ENCODE results near the gene HLA-G.
A peak's percentile ranks its signal among the peaks of the same experiment; 100 is the strongest.
"Not testable (repeated sequence)": the region's sequence is repeated elsewhere in the genome, so short reads cannot be mapped to it uniquely, and the experiment has no call there.

Gene HLA-G

GRCh38 chr6:29827579-29828470 lies at the start of gene HLA-G:
Gene HLA-G (plus strand): TSS chr6:29827825. CDS start chr6:29827845, 20 bp downstream.
- no peaks in the 10 kb centered on the region for H3K36me3 ChIP-seq (ENCODE audit: insufficient read depth, low read length)
- no peak within 1 kb of the TSS for H3K9ac ChIP-seq (ENCODE audit: low read length)
- no peak for TF ChIP-seq EZH2 (IDR thresholded peaks at IDR 0.05; ENCODE audit: borderline replicate concordance, low read length)
- TF ChIP-seq CTCF (IDR thresholded peaks at IDR 0.05; ENCODE audit: low read length) = no peak
- no peaks in the 10 kb centered on the region for H4K20me1 ChIP-seq (ENCODE audit: insufficient read depth, low read length)
- no peaks in the 10 kb centered on the region for H3K4me1 ChIP-seq (ENCODE audit: insufficient read depth, low read length, severe bottlenecking)
- no peaks in the 10 kb centered on the region for H3K9me2 ChIP-seq (ENCODE audit: low read depth, low read length)
- H3K27me3 ChIP-seq (ENCODE audit: insufficient read depth, low read length) = no peaks in the 10 kb centered on the region
- H3F3A ChIP-seq (ENCODE audit: insufficient read depth, low read length) = no peaks in the 10 kb centered on the region
- no peaks in the 10 kb centered on the region for H3K79me2 ChIP-seq (ENCODE audit: insufficient read depth, low read length)
- no peak within 1 kb of the TSS for H2AFZ ChIP-seq (ENCODE audit: low read length)
- H3K4me3 ChIP-seq (ENCODE audit: low read depth, low read length, poor library complexity, severe bottlenecking) = peak within 1 kb of the TSS; percentile 25
- H3K9me3 ChIP-seq (ENCODE audit: low read length) = no peaks in the 10 kb centered on the region
- H3K4me2 ChIP-seq (ENCODE audit: low read length) = no peak within 1 kb of the TSS
- H3K27ac ChIP-seq (ENCODE audit: low read depth, low read length, poor library complexity, severe bottlenecking) = no peak within 1 kb of the TSS

- not testable (repeated sequence) for H3K4me2 ChIP-seq (ENCODE audit: low read length); H4K20me1 ChIP-seq (ENCODE audit: insufficient read depth, low read length); H3K9me2 ChIP-seq (ENCODE audit: low read depth, low read length); H3K9me3 ChIP-seq (ENCODE audit: low read length); H3K27ac ChIP-seq (ENCODE audit: low read depth, low read length, poor library complexity, severe bottlenecking); H3K36me3 ChIP-seq (ENCODE audit: insufficient read depth, low read length); H3K27me3 ChIP-seq (ENCODE audit: insufficient read depth, low read length); H3F3A ChIP-seq (ENCODE audit: insufficient read depth, low read length); H2AFZ ChIP-seq (ENCODE audit: low read length); H3K9ac ChIP-seq (ENCODE audit: low read length); H3K4me1 ChIP-seq (ENCODE audit: insufficient read depth, low read length, severe bottlenecking); H3K79me2 ChIP-seq (ENCODE audit: insufficient read depth, low read length); H3K4me3 ChIP-seq (ENCODE audit: low read depth, low read length, poor library complexity, severe bottlenecking)
These were observed 47.5 kb upstream of the HLA-G start for GRCh38 chr6:29780019-29780698.

- H3K9me3 ChIP-seq (ENCODE audit: low read length) = no peaks in the 10 kb centered on the region
- H3K9me2 ChIP-seq (ENCODE audit: low read depth, low read length) = no peaks in the 10 kb centered on the region
- TF ChIP-seq CTCF (IDR thresholded peaks at IDR 0.05; ENCODE audit: low read length) (no peak), EZH2 (IDR thresholded peaks at IDR 0.05; ENCODE audit: borderline replicate concordance, low read length) (no peak)
- H3K9ac ChIP-seq (ENCODE audit: low read length) = no peak overlapping the region
- H3K4me2 ChIP-seq (ENCODE audit: low read length) = no peak overlapping the region
- no peaks in the 10 kb centered on the region for H3K36me3 ChIP-seq (ENCODE audit: insufficient read depth, low read length)
- no peaks in the 10 kb centered on the region for H3K27me3 ChIP-seq (ENCODE audit: insufficient read depth, low read length)
- H3K4me1 ChIP-seq (ENCODE audit: insufficient read depth, low read length, severe bottlenecking) = no peaks in the 10 kb centered on the region
- H3K79me2 ChIP-seq (ENCODE audit: insufficient read depth, low read length) = no peaks in the 10 kb centered on the region
- H3F3A ChIP-seq (ENCODE audit: insufficient read depth, low read length) = no peaks in the 10 kb centered on the region
- H3K27ac ChIP-seq (ENCODE audit: low read depth, low read length, poor library complexity, severe bottlenecking) = no peak overlapping the region
- H3K4me3 ChIP-seq (ENCODE audit: low read depth, low read length, poor library complexity, severe bottlenecking) = no peak overlapping the region
- no peaks in the 10 kb centered on the region for H4K20me1 ChIP-seq (ENCODE audit: insufficient read depth, low read length)
- H2AFZ ChIP-seq (ENCODE audit: low read length) = no peak overlapping the region
These were observed 38.4 kb upstream of the HLA-G start for GRCh38 chr6:29789176-29789575.

All from OCI-LY1 (cell line).